ENCODE results near the gene EFCAB6. TPM values are rescaled to one million over a fixed set of nuclear protein-coding genes. Genes with fewer than 3 reads are reported as not detected.

EFCAB6 gene
- total and polyA plus RNA-seq, 9 of the 15 experiments (the other 6 are each of a cell fraction or from before 2014, with no cell fraction given), result 0.06 TPM; not detected in 8

GRCh38 chr22:43529461-43529860 is 282.6 kb downstream of the EFCAB6 start:
- Histone ChIP-seq H3K9me3 (replicated peaks; ENCODE audit: control insufficient read depth, insufficient read depth, low read depth, low read length) (no peaks in the 10 kb centered on the region), H3K27ac (ENCODE audit: extremely low read depth, low read depth, low read length) (no peak overlapping the region), H3K4me2 (ENCODE audit: insufficient read depth, low read length) (no peak overlapping the region), H3K27me3 (ENCODE audit: control insufficient read depth in 2 of 2, insufficient read depth in 2 of 2, low read length in 2 of 2) (peaks cover 0 to 6% of the 10 kb centered on the region in 2 experiments; a peak in 1 of 5 replicates), H3K4me1 (replicated peaks in 1 of 2; ENCODE audit: control insufficient read depth in 2 of 2, insufficient read depth in 2 of 2, low read length in 2 of 2) (no peaks in the 10 kb centered on the region), H3K36me3 (ENCODE audit: control insufficient read depth, insufficient read depth, low read length) (no peaks in the 10 kb centered on the region), H3K4me3 (no peak overlapping the region), H4K20me1 (replicated peaks; ENCODE audit: control insufficient read depth, insufficient read depth, low read length) (no peaks in the 10 kb centered on the region), H3K9me1 (ENCODE audit: control insufficient read depth, insufficient read depth, low read length) (no peaks in the 10 kb centered on the region), H2AFZ (ENCODE audit: low read depth, low read length) (no peak overlapping the region), H3K9ac (ENCODE audit: insufficient read depth in 1 of 2, low read depth in 2 of 2, low read length in 2 of 2) (no peak overlapping the region), H3K79me2 (ENCODE audit: control insufficient read depth, insufficient read depth, low read length) (no peaks in the 10 kb centered on the region)
- in situ Hi-C loops (cut with MboI) (no loop called here), intact Hi-C loops (cut with micrococcal nuclease) (no loop called here)
- CTCF ChIA-PET (ENCODE audit: low intra/inter-chr PET ratio), result no interaction called here
- 8% methylated on average over 2 of the region's 2 CpGs for WGBS (ENCODE audit: insufficient coverage, low coverage, missing lambda C conversion rate)
- POLR2A ChIA-PET, result no interaction called here
- no peak for DNase-seq (ENCODE audit: extremely low read depth in 1 of 4, low spot score in 3 of 4)
- ATAC-seq, result no peak
- BruUV-seq (replicated peaks), result no TSS peak
- TF ChIP-seq EHMT2 (IDR thresholded peaks at IDR 0.05) (no peak), RBM25 (IDR thresholded peaks at IDR 0.05; ENCODE audit: low read depth, low read length, severe bottlenecking) (peak; percentile 67)
- FAIRE-seq, result no peak

- no peaks in the 10 kb centered on the region for H3K79me2 ChIP-seq (ENCODE audit: control insufficient read depth, insufficient read depth, low read length)
- no peaks in the 10 kb centered on the region for H4K20me1 ChIP-seq (replicated peaks; ENCODE audit: control insufficient read depth, insufficient read depth, low read length)
- ATAC-seq (no peak), FAIRE-seq (no peak), DNase-seq (ENCODE audit: extremely low read depth in 1 of 4, low spot score in 3 of 4) (no peak)
- TF ChIP-seq XRCC5 (IDR thresholded peaks at IDR 0.05; ENCODE audit: low read depth, low read length) (no peak), ETV1 (tag; conservative IDR thresholded peaks at IDR 0.05; ENCODE audit: low read depth) (no peak), RBM22 (IDR thresholded peaks at IDR 0.05; ENCODE audit: low read depth, low read length, poor library complexity, severe bottlenecking) (no peak), MECOM (CRISPR knock-in tag; IDR thresholded peaks at IDR 0.05) (no peak)
- no peaks in the 10 kb centered on the region for H3K36me3 ChIP-seq (ENCODE audit: control insufficient read depth, insufficient read depth, low read length)
- CTCF ChIA-PET (ENCODE audit: low intra/inter-chr PET ratio), result no interaction called here
- no peak overlapping the region for H3K4me2 ChIP-seq (ENCODE audit: insufficient read depth, low read length)
- BruUV-seq (replicated peaks), result no TSS peak
- no peak overlapping the region for H3K9ac ChIP-seq (ENCODE audit: insufficient read depth in 1 of 2, low read depth in 2 of 2, low read length in 2 of 2)
- 0% methylated on average over 11 of the region's 12 CpGs for WGBS (ENCODE audit: insufficient coverage, low coverage, missing lambda C conversion rate)
- no peak overlapping the region for H2AFZ ChIP-seq (ENCODE audit: low read depth, low read length)
- H3K4me1 ChIP-seq (replicated peaks in 1 of 2; ENCODE audit: control insufficient read depth in 2 of 2, insufficient read depth in 2 of 2, low read length in 2 of 2), result no peaks in the 10 kb centered on the region
- no peak overlapping the region for H3K27ac ChIP-seq (ENCODE audit: extremely low read depth, low read depth, low read length)
- H3K27me3 ChIP-seq (ENCODE audit: control insufficient read depth in 2 of 2, insufficient read depth in 2 of 2, low read length in 2 of 2), result peaks cover 0 to 6% of the 10 kb centered on the region in 2 experiments; a peak in 1 of 5 replicates
- POLR2A ChIA-PET, result no interaction called here
- H3K9me3 ChIP-seq (replicated peaks; ENCODE audit: control insufficient read depth, insufficient read depth, low read depth, low read length), result no peaks in the 10 kb centered on the region
- intact Hi-C loops (cut with micrococcal nuclease) (no loop called here), in situ Hi-C loops (cut with MboI) (no loop called here)
- no peaks in the 10 kb centered on the region for H3K9me1 ChIP-seq (ENCODE audit: control insufficient read depth, insufficient read depth, low read length)
- no peak overlapping the region for H3K4me3 ChIP-seq
These were observed 283.3 kb downstream of the EFCAB6 start for GRCh38 chr22:43528601-43529360.

Data from K562 (cell line).